ENCODE measurements around the gene C16orf92.
A peak's percentile ranks its signal among the peaks of the same experiment; 100 is the strongest.

C16orf92 gene

GRCh38 chr16:30063278-30063892 lies 40.4 kb downstream of the C16orf92 start:
- no peak for DNase-seq

DNA sequence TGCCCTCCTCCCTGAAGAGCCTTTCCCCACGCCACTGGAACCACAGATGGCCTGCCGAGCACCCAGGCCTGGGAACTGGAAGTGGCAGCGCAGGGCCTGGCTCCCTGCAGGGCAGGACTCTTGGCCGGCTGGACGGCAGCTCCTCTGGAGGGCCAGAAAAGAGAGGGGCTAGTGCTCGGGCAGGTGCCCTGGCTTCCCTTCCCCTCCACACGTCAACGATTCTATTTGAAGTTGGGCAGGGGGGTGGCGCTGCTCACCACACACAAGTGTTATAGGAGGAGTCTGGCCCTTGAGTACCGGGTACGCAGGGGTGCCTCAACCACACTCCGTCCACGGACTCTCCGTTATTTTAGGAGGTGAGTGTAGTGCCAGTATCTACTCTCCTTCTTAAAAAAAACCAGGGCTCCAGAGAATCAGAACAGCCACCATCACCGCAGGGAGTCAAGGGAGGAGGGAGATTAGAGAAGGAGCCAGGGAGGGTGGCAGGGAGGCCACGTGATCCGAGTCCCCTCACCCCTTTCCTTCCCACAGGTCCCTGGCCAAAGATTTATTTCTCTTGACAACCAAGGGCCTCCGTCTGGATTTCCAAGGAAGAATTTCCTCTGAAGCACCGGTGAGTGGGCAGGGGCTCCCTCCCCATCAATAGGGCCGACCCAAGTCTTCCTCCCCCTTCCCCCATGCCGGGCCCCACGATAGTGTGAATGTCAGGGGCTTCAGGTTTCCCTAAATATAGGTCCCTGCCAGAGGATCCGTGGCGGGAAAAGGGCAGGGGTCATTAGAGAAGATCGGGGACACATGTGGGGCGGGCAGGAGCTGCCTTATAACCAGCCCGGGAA lies 41.1 kb downstream of the C16orf92 start:
- peak; percentile 64 for DNase-seq

GRCh38 chr16:30064729-30065101 lies 41.7 kb downstream of the C16orf92 start:
- DNase-seq: no peak

- peak; percentile 96 for DNase-seq
Measured at GRCh38 chr16:30065102-30065942, 42.3 kb downstream of the C16orf92 start, which contains the start of gene ALDOA. ALDOA (plus strand) TSS chr16:30065760; CDS start chr16:30066898, 1,138 bp downstream.

DNA sequence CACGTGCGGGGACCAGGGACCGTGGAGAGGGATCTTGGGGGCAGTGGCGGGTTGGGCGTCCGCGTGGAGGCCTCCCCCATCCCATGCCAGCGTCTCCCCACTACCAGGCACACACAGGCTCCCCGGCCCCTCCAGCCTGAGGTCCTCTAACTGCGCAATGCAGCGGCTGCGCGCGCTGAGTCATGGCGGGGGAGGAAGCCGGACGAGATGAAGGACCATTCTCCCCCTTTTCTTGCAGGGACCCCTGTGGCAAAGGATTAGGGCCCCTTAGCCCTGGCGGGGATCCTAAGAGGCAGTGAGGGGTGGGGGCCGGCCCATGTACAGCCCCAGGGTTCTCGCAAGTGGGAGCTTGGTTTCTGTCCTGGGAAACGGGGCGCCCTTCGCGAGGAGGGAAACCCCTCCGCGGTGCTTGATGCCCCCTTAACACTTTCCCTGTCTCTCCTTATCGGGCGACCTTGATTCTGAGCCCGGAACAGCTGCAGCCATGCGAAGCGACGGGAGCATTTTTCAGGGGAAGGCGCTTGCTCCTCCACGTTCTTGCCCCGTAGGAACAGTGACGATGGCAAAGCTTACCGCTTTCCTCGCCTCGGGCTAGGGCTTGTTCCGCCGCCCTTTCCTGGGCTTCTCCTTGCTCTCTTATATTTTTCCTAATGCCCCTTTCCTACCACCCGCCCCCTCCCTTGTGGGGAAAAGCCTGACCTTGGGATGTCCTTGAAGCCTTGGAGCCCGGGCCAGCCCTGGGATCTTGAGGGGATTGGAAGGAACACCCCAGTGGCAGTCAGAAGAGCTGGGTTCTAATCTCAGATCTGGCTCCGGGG lies 43.2 kb downstream of the C16orf92 start:
- DNase-seq: peak; percentile 43

GRCh38 chr16:30066761-30067583 lies 44.0 kb downstream of the C16orf92 start:
- DNase-seq: no peak

DNA sequence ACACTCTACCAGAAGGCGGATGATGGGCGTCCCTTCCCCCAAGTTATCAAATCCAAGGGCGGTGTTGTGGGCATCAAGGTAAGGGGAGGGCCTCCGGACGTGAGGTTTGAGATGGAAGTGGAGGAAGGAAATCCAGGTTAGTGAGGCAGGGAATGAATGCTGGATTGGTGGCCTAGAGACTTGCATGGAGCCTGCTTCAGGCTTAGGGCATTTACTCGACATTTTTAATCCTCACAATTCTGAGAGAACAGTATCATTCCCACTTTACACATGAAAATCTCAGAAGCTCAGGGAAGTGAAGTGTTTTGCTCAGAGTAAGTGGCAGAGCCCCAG lies 44.6 kb downstream of the C16orf92 start:
- DNase-seq: no peak

GRCh38 chr16:30068333-30068732 lies 45.3 kb downstream of the C16orf92 start:
- no peak for DNase-seq

GRCh38 chr16:30068750-30069610 lies 46.0 kb downstream of the C16orf92 start:
- peak; percentile 38 for DNase-seq

DNA sequence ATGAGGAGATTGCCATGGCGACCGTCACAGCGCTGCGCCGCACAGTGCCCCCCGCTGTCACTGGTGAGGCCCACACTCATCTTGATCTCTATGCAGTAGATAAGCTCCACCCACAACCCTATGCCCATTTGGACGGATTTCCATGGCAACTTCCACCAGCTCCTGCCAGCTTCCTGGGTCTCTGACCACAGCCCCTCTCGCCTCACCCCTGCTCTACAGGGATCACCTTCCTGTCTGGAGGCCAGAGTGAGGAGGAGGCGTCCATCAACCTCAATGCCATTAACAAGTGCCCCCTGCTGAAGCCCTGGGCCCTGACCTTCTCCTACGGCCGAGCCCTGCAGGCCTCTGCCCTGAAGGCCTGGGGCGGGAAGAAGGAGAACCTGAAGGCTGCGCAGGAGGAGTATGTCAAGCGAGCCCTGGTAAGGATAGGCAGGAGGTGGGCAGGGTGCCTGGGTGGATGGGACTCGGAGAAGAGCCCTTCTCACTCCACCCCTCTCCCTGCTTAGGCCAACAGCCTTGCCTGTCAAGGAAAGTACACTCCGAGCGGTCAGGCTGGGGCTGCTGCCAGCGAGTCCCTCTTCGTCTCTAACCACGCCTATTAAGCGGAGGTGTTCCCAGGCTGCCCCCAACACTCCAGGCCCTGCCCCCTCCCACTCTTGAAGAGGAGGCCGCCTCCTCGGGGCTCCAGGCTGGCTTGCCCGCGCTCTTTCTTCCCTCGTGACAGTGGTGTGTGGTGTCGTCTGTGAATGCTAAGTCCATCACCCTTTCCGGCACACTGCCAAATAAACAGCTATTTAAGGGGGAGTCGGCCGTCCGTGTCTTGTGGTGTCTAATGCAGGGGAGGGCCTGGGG lies 46.8 kb downstream of the C16orf92 start:
- no peak for DNase-seq

- no peak for DNase-seq
Measured at GRCh38 chr16:30070490-30070889, 47.5 kb downstream of the C16orf92 start.
